Dermis blood vessel endothelial cell (primary cell): ENCODE measurements around the gene MAB21L4. TPM values are rescaled to one million over a fixed set of nuclear protein-coding genes. Genes with fewer than 3 reads are reported as not detected.
"Not testable (repeated sequence)": the region's sequence is repeated elsewhere in the genome, so short reads cannot be mapped to it uniquely, and the experiment has no call there.

Experiments used
- DNase-seq: peaks from one replicate; pipeline ENCODE4 v3.0.0; 2010
- total RNA-seq: library from RNA; depleted of rRNA; stranded (reverse); fragments of >200 nt; gene quantifications from 2 replicates; pipeline ENCODE4 v1.2.3, GENCODE V29; 2014

The MAB21L4 gene
- total RNA-seq, 1 donor from 2014 or later, result not detected

- no peak for DNase-seq
Measured at GRCh38 chr2:240857039-240858008, 38.6 kb downstream of the MAB21L4 start.

GRCh38 chr2:240856151-240856980, 39.6 kb downstream of the MAB21L4 start:
- peak; percentile 48 for DNase-seq

GRCh38 chr2:240855670-240856069, 40.3 kb downstream of the MAB21L4 start:
- no peak for DNase-seq

- no peak for DNase-seq
Measured at GRCh38 chr2:240852671-240853314, 43.2 kb downstream of the MAB21L4 start.

- DNase-seq, result peak; percentile 90
Measured at GRCh38 chr2:240851078-240851991, 44.6 kb downstream of the MAB21L4 start.

GRCh38 chr2:240850756-240851077, 45.2 kb downstream of the MAB21L4 start:
- no peak for DNase-seq

- DNase-seq, result no peak
Measured at GRCh38 chr2:240850026-240850425, 45.9 kb downstream of the MAB21L4 start.

GRCh38 chr2:240848900-240849680, 46.9 kb downstream of the MAB21L4 start:
- no peak for DNase-seq

GRCh38 chr2:240847817-240848216, 48.1 kb downstream of the MAB21L4 start:
- DNase-seq, result no peak

- DNase-seq, result no peak
Measured at GRCh38 chr2:240846873-240847595, 48.9 kb downstream of the MAB21L4 start.

GRCh38 chr2:240846309-240846708, 49.6 kb downstream of the MAB21L4 start:
- not testable (repeated sequence) for DNase-seq

- peak; percentile 86 for DNase-seq
Measured at GRCh38 chr2:240840435-240841060, 55.4 kb downstream of the MAB21L4 start.

GRCh38 chr2:240839152-240840143, 56.5 kb downstream of the MAB21L4 start:
- no peak for DNase-seq

GRCh38 chr2:240837621-240838020, 58.3 kb downstream of the MAB21L4 start:
- DNase-seq, result no peak

GRCh38 chr2:240836781-240837467, 59.0 kb downstream of the MAB21L4 start:
- no peak for DNase-seq
